RCC 7860 (cell line): ENCODE measurements around the gene BCL2L11.

Experiments used
- DNase-seq: peaks from one replicate; pipeline ENCODE4 v3.0.0-alpha.2; 2015; ENCODE audit warnings: low spot score
- FAIRE-seq: peaks from 2 replicates; lab custom pipeline; 2012; peaks lifted over from hg19 to GRCh38; lab: Jason Lieb, UNC

Gene BCL2L11

DNA sequence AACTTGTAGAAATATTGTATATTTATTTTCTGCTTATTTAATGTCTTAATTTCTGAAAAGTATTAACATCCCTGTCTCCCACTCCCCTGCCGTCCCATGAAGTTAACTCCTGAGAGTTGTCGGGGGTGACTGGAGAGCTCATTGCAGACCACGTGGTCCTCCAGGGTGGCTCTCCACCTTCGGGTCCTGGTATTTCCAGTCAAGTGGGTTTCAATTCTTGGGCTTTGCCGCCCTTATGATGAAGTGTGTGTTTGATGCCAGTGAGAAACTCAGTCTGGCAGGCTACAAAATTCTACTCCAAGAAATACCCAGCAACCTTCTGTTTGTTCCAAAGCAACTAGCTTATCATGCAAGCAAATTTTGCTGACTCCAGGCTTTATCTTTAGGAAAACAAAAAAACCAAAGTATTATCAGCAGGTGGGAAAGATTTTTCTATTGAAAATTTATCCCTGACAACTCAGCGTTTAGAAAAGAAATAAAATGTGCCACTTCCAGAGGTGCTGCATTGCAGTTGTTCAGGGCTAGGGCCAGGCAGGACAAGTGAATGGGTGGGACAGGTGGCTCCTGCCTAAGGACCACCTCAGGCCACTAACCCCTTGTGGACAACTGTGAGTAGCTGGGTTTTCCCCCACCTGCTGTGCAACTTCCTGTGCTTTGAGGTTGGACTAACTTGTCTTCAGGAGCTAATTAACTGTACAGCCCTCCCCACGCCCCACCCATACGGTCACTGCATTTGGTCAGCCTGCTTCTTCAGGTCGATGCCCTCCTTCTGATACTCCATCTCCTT, 46.6 kb downstream of the BCL2L11 start:
- DNase-seq (peak; percentile 13), FAIRE-seq (no peak)

GRCh38 chr2:111167863-111168162, 47.1 kb downstream of the BCL2L11 start:
- FAIRE-seq (no peak), DNase-seq (no peak)

DNA sequence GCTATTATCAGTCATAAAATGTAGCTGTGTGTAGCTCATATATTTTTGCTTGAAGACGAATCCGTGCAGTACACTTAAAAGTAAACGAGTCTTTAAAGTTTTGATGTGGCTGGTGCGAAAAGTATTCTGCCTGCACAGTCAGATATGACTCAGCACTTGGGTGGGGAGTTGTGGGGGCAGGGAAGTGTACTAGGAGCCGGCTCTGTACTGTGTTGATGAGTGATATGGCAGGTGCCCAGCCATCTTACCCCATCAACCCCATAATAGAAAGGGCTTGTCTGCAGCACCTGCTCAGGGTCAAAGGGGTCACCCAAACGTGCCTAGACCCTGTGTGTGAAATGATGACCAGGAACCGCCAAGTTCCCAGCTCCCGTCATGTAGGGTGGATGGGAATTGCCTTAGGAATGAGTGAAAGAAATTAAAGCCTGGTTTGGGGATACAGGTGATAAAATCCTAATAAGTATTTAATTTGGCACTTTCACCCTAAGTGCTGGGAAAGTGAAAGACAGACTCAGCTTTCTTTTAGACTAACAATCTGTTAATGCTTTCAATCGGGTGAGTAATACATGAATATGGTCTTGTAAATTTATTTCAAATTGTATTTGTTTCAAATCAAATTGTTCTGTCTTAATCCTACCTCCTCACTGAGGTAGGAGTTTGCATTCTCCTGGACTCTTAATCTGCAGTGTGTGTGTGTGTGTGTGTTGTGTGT, 48.0 kb downstream of the BCL2L11 start:
- DNase-seq (peak; percentile 53), FAIRE-seq (peak; percentile 75)

GRCh38 chr2:111169268-111169667, 48.6 kb downstream of the BCL2L11 start:
- FAIRE-seq (no peak), DNase-seq (no peak)

DNA sequence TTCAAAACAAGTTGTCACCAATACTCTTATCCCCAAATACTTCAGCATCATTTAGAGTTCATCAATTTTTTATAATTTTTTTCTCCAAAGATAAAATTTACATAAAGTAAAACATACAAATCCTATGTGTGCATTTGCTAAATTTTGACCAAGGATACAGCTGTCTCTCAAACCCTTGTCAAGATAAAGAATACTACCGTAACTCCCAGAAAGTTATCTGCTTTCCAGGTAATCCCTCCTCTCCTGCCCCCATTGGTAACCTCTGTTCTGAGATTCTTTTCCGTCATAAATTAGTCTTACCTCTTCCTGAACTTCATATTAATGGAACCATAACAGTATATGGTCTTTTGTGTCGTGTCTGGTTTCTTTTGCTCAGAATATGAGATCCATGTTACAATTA, 49.2 kb downstream of the BCL2L11 start:
- DNase-seq: no peak
- no peak for FAIRE-seq

- FAIRE-seq: no peak
- no peak for DNase-seq
Observed at GRCh38 chr2:111171337-111171930, 50.7 kb downstream of the BCL2L11 start.

GRCh38 chr2:111172666-111173065, 52.0 kb downstream of the BCL2L11 start:
- DNase-seq: no peak
- no peak for FAIRE-seq

DNA sequence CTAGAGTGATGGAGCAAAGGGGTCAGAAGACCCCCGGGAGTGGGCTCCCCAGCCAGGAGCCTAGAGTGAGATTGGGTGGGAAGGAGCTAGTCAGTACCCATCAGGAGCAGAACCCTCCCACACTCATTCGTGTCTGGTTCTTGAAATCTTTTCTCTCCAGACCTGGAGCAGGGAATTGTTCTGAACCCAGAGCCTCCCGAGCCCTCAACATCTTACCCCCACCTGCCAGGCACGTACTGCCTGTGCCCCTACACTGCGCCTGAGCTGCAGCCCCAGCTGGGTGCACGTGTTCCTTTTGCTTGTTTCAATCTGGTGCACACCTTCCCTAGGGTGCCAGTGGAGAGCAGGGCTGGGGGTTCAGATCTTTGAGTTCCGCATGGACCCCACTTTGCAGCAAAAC, 52.6 kb downstream of the BCL2L11 start:
- FAIRE-seq (no peak), DNase-seq (no peak)

GRCh38 chr2:111173856-111174255, 53.1 kb downstream of the BCL2L11 start:
- DNase-seq: no peak
- FAIRE-seq: no peak

- FAIRE-seq (no peak), DNase-seq (no peak)
Observed at GRCh38 chr2:111175615-111176014, 54.9 kb downstream of the BCL2L11 start.

- DNase-seq (no peak), FAIRE-seq (no peak)
Observed at GRCh38 chr2:111176388-111176787, 55.7 kb downstream of the BCL2L11 start.

- no peak for FAIRE-seq
- DNase-seq: no peak
Observed at GRCh38 chr2:111176867-111177266, 56.2 kb downstream of the BCL2L11 start.

GRCh38 chr2:111178296-111178695, 57.6 kb downstream of the BCL2L11 start:
- DNase-seq (no peak), FAIRE-seq (no peak)

- FAIRE-seq: peak; percentile 96
- DNase-seq: peak; percentile 89
Observed at GRCh38 chr2:111178730-111179405, 58.2 kb downstream of the BCL2L11 start.

- FAIRE-seq: no peak
- DNase-seq: no peak
Observed at GRCh38 chr2:111182121-111182520, 61.4 kb downstream of the BCL2L11 start.

- FAIRE-seq: no peak
- no peak for DNase-seq
Observed at GRCh38 chr2:111182740-111183139, 62.0 kb downstream of the BCL2L11 start.

DNA sequence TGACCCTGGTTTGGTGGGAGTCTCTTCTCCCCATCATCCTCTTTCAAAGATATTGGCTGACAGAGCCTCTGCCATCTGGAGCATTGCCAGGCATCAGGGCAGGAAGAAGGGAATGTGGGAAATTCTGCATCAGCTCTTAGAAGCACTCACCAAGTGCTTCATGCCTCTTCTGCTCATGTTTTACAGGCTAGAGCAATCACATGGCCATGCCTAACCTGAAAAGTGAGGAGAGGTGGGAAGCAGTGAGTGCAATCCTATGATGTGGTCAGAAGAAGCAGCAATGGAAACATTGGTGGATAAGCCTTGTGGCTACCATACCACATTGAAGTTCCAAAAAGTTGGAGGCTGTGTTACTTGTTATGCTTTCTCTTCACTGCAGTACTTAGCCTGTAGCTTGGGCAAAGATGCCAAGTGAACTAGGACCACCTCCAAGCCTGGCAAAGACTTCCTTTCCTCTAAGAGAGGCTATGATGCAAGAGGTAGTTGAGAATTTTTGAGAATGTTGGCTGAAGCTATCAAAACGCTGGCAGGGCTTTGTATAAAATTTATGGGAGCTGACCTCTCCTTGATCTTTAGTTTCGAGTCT, 64.1 kb downstream of the BCL2L11 start:
- DNase-seq (no peak), FAIRE-seq (no peak)

DNA sequence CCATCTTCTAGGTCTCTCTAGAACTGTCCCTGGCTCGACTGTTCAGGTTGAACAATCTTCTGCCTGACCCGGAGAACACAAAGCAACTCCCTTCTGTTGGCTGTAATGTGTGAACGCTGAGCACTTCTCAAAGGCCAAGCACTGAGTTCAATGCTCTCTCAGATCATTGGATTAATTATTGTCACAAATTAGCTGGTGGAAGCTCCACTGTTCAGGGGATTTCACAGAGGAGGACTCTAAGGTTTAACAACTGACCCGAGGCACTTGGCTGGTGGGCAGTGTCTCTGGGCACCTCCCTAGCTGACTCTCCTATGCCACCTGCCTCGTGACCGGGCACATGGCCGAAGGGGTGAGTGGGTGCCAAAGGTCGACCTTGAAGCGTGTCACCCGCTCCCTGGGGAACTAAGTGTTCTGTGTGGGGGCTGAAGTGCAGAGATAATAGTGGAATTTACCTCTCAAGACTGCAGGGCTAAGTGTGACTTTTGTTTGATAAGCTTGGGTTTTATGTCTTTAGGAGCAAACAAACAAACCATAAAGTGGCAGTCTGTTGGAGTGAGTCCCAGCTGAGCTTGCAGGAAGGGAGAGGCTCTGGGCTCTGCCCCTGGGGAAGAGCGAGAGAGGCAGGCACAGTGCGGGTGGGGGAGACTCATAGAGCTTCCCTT, 64.8 kb downstream of the BCL2L11 start:
- DNase-seq (peak; percentile 20), FAIRE-seq (no peak)

- no peak for FAIRE-seq
- DNase-seq: no peak
Observed at GRCh38 chr2:111186121-111186715, 65.5 kb downstream of the BCL2L11 start.

DNA sequence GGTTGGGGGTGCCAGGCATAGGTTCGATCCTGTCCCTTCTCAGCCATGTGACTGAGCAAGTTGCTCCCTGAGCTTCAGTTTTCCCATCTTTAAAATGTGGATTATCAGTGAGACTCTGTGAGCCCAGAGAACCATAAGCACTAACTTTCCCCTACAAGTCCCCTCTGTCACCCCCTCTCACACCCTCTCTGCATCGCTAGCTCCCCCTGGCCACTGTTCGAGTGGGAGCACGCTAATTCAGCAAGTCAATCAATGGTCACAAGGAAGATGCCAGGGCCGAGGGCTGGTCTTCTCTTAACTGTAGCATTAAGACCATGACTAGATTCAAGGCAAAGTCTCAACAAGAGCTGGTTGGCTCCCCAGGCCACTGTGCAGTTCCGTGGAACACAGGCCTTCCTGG, 66.2 kb downstream of the BCL2L11 start:
- no peak for FAIRE-seq
- no peak for DNase-seq
